Fibroblast of peridontal ligament (primary cell): ENCODE results near the gene MSI2.

Experiments
- DNase-seq: peaks from one replicate; pipeline ENCODE4 v3.0.0-alpha.2; 2010; ENCODE audit errors: extremely low read depth

MSI2 gene

GRCh38 chr17:57434361-57434760, 178.0 kb downstream of the MSI2 start:
- no peak for DNase-seq

DNA sequence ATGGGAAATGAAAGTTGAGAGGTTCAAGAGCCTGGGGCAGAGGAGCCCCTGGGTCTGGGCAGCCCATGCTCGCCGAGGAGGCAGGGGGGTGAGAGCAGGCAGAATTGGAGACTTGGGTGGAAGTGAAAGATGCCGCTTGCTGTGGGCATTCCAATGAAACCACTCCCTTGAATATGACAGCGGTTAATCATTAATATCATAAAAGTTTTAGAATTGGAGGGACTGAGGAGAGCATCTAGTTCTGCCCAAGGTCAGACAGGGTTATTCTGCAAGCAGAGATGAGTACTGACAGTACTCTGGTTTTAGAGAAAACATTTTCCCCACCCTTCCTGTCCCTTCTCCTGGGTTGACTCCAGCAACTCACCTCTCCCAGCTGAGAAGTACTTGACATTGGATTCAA, 180.2 kb downstream of the MSI2 start:
- DNase-seq: no peak

DNA sequence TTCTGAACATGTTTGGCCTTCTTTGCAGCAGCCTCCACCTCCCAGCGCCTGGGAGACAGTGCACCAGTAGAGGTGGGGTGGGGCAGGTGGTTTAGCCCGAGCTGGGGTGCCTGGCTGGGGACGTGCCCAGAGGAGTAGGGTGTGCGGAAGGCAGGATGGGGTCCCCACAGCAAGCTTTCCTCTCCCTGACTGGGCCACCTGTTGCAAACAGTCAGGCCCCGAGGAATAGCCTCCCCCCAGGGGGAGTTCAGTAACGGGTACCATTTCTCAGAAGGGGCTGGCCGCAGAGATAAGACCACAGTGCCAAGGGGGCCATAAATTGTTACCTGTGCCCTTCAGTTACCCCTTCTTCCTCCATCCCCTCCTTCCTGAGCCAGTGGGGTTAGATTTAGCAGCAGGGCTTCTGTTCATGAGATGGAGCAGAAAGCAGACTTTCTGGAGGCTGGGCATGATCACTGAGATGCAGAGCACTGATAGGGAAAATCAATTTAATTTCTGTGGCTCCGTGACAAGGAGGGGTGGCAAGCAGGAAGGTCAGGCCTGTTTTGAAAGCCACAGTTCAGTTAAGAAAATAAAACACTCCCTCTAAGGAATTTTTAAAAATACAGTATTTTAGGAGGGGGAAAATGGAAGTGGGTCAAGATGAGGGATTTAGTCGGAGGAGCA, 181.9 kb downstream of the MSI2 start:
- DNase-seq: no peak

GRCh38 chr17:57439651-57440050, 183.3 kb downstream of the MSI2 start:
- no peak for DNase-seq

DNA sequence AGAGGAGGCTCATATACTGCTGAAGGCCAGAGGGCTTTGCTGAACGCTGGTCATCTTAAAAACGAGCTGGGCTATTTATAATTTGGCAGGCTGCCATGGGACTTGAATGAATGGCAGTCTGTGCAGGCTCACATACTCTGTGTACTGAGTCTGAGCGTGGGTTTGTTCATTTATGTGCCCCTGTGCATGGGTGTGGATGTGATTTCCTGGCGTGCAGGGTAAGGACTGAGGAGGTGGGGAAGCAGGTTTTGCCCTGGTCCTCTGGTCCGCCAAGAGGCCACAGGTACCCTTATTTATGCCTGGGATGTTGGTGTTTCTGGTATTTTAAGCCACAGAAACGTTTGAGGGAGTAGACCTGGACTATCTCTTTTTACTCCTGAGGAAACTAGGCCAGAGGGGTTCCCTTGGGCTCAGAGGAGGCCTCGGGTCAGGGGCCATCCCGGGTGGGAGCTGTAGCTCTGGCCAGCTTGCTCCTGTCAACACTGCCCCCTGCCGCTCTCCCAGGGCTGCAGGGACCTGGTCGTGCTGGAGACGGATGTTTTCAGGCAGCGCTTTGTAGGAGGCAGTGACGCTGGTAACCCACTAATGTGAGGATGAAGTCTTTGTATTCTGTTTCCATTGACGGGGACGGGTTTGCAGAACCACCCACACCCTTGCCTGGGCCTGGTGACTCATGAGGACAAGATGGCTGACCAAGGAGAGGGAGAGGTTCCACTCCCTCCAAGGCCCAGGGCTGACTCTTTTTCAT, 184.4 kb downstream of the MSI2 start:
- DNase-seq: peak; percentile 67

GRCh38 chr17:57441270-57441600, 184.9 kb downstream of the MSI2 start:
- DNase-seq: peak; percentile 13

DNA sequence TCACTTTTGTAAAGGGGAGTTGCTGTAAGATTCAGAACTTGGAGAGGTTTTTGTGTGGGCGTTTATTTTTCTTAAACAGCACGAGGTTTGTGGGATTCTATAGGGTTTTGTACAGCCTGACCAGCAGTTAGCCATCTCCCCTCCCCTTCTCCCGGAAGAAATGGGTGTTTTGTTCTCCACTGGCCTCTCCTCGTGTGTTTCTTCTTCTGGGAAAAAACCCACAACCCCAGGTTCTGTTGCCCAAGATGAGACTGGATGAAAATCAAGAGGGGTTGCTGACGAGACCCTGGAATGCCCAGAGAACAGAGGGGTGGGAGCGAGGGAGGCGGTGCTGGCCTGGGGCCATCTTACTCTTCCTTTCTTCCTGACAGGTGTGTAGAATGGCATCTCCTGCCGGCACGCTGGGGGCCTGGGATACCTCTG, 186.1 kb downstream of the MSI2 start:
- peak; percentile 53 for DNase-seq

DNA sequence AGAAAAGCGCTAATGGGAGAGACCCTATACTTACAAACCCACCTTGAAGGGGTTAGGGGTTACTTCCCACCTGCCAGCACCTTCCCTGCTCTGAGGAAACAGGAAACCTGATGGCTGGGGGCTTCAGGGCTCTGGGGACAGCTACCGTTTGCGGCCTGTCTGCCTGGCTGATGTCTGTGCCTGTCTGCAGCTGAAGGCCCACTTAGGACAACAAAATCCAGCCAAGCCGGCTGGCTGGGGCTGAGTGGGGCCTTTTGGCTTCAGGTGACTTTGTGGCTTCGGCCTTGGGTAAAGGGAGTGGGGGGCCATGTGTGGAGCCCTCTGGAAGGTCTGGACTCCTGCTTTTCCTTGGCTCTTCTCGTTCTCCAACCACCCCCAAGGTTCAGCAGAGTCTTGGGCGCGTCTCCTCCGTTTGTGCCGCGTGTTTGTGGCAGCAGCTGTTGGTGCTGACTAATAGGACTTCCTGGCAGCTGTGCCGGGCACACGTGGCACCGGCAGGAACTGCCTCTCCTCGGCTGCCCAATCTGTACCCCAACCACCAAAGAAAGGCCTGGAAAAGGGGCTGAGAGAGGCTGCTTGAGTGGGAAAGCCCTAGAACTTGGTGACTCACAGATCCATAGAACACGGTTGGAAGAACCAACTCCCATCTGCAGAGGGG, 186.7 kb downstream of the MSI2 start:
- no peak for DNase-seq

DNA sequence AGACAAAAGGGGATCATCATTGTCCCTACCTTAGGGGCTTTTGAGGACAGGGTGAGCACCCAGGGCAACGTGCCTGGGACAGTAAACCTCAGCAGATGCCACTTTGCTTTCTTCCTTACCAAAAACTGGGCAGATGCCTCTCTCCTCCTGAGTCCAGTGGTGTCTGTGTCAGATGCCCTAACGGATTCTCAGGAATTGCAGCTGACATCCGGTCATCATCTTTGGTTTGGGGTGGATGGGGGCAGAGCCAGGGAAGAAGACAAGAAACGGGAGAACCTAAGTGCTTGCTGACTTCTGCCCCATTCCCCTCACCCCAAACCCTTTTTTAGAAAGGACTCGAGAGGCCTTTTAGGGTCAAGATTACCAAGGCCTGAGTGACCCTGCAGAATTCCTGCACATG, 187.5 kb downstream of the MSI2 start:
- no peak for DNase-seq

GRCh38 chr17:57444682-57445450, 188.5 kb downstream of the MSI2 start:
- DNase-seq: no peak

- DNase-seq: no peak
These were observed 189.6 kb downstream of the MSI2 start for GRCh38 chr17:57445772-57446472.

DNA sequence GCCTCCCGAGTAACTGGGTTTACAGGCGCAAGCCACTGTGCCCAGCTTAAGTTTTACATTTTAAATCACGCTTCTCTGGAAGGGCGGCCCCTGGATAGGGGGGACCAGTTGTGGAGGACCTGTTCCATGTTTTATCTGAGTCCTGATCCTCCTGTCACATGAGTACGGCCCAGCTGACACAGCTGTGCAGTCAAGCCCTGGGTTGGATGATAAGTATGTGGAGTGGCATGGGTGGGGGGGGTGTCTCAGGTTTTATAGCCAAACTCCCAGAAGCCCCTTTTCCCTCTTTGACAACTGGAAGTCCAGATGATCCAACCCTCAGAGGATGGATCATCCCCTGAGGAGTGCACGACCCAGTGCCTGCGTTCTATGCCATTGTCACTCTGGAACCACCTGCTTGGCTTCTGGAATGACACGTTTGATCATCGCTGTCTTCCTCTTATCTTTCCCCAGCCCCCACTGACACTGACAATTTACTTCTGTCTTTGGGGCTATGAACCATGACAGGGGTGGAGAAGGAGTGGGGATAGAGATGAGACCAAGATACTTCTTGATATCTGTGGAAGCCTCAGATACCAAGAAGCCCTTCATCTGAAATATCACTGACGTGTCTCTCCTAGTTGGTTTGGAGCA, 191.2 kb downstream of the MSI2 start:
- no peak for DNase-seq

DNA sequence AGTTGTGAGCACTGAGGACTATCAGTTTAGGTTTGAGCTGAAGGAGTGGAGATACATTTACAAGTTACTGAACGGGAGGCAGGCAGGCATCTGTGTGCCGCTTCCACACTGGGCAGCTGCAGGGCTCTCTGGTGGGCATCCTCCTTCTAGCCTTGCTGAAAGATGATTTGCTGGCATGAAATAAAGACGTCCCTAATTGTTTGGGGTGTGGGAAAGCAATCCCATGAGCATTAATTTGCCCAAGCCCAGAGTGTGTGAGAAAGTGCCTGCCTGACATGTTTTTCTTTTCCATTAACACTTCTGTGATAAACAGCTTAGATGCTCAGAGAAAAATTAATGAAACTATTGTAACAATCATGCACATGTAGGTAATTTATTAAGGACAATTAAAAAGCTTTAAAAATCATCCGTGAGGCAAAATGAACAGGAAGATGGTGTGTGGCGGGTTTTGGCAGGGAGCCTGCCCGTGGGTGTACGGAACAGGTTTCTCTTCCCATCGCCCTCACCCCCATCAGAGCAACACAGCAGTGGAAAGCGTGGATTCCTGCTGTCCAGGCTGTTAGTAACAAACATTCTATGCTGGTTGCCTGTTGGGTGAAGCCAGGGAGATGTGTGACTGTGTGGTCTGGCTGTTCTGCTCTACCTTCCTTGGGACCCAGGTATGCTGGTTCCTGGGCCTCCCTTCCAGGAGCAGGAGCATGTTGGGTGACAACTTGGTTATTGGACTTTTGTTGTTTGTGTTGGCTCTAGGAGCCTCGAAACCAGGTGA, 191.9 kb downstream of the MSI2 start:
- no peak for DNase-seq

DNA sequence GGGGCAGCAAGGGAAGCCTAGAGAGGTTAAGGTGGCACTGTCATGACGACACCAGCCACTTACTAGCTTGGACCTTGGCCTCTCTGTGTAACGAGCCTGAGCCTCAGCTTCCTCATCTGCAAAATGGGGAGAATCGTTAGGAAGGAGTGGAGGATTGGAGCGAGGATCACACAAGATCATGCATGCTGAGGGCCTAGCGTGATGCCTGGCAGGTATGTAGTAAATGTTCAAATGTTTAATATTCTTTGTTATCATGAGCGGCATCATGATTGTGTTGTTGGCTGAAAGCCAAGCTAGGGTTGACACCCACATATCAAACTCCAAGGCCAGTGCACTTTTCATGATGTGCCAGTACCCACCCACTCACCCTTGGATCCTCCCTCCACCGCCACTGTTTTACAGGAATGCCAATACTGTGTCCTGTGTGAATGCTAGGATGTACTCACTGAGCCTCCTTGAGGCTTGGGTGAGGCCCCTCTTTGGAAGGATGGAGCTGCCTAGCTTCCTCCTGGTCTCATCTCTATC, 192.5 kb downstream of the MSI2 start:
- DNase-seq: no peak

DNA sequence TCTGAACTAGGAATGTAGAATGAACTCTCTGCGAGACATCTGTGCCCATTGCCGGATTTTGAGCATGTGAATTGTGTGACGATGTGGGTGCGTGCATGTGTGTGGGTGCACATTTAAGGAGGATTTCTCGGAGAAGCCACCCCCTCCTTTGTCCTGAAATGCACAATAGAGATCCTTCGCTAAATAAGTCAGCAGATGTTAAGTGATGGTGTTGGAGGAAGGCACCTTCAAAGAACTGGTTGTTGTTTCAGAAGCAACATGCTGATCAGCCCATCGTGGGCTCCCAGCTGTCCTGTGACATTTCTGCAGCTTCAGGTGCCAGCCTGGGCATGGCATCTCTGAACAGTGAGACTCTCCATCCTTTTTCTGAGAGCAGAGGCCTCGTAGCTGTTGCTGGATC, 194.9 kb downstream of the MSI2 start:
- no peak for DNase-seq

DNA sequence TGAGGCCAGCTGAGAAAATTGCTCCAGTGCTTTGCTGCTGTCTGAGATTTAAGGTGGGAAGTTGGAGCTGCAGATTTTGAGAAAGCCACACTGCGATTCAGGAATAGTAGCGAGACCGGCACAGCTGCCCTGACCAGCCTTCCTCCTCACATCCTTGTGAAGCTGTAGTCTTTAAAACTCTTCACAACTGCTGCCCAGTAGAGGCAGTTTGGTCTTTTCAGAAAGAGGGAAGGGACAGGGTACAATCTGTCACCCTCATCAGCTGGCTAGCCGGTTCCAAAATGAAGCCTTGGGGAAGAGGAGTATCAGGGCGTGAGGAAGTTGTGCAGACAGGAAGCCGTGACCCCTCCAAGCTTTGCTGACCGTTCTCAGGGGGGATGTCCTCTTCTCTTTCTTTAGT, 195.3 kb downstream of the MSI2 start:
- DNase-seq: no peak

DNA sequence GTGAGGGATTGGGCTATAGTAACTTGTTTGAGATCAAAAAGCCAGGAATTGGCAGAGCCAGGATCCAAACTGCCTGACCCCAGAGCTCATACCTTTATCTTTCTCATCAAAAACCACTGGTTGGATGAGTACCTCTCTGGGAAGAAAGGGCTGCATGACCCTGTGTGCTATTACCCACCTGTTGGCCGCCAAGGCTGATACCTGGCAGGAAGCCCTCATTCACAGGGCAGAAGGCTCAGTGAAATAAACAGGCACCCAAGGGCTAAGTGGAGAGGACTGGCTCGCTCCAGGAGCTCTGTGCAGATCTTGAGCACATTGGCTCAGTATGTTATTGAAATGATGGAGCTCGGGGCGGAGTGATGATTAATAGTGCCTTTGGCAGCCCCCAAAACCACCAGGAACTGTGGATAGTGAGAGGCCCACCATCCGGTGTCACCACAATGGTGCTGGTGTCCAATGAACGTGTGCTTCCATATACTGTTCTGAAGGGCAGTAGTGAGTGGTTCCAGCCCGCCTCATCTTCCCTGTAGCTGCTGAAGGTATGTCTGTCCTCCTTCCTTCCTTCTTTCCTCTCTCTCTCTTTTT, 197.6 kb downstream of the MSI2 start:
- DNase-seq: no peak

GRCh38 chr17:57454729-57455062, 198.4 kb downstream of the MSI2 start:
- DNase-seq: no peak

- DNase-seq: peak; percentile 23
These were observed 199.0 kb downstream of the MSI2 start for GRCh38 chr17:57455063-57455914.
